HCT116 (cell line): ENCODE data around the gene MEG3. TPM values are rescaled to one million over a fixed set of nuclear protein-coding genes. Genes with fewer than 3 reads are reported as not detected.

Source experiments
- ATAC-seq: fragments of 200-7000 bp; cut with Tn5 transposase; 2 replicates; pipeline ENCODE4 v1.9.1; 2020; ENCODE audit warnings: mild to moderate bottlenecking, moderate library complexity
- BruUV-seq: library from RNA; stranded (reverse); fragments of 400-500 nt; replicated peaks from 2 replicates; lab custom pipeline; 2021; lab: Mats Ljungman, UMichigan
- CTCF ChIA-PET: fragments of 300-600 bp; sonication (Branson Sonifier 250); formaldehyde crosslinking; loops from one replicate; lab custom pipeline; 2021; ENCODE audit warnings: antibody characterized with exemption; lab: Charles Lee
- POLR2A ChIA-PET: fragments of 300-600, 350-600 bp; sonication (Branson Sonifier 250); formaldehyde crosslinking; loops from one replicate; lab custom pipeline; 2021; ENCODE audit warnings: antibody characterized with exemption; lab: Charles Lee
- RAD21 ChIA-PET, 2 experiments: fragments of 300-600 bp; sonication (Branson Sonifier 250); formaldehyde crosslinking; loops; one replicate each; lab custom pipeline; 2023; ENCODE audit warnings: low total read pairs in 2 of 2; ENCODE audit not compliant: uncharacterized antibody in 2 of 2, unreplicated experiment in 2 of 2, low non-redundant PET in 1 of 2; lab: Charles Lee
- DNase-seq: peaks from one replicate; pipeline ENCODE4 v3.0.0-alpha.2; 2010; ENCODE audit warnings: low read depth, low spot score
- H2AFZ ChIP-seq: fragments of 200-600 bp; shearing (Covaris generic), sonication (generic); 2 replicates; pipeline ENCODE4 v1.6.1; 2017; ENCODE audit warnings: low read depth, mixed run types, mixed read lengths, antibody characterized with exemption, low read length; ENCODE audit not compliant: poor library complexity, severe bottlenecking
- H3K27ac ChIP-seq: 2 replicates; pipeline ENCODE4 v1.5.1; 2012; ENCODE audit warnings: low read depth, low read length
- H3K27me3 ChIP-seq: fragments of 200-600 bp; sonication (generic); 2 replicates; pipeline ENCODE4 v1.6.1; 2016; ENCODE audit warnings: mixed run types, low read length, mixed read lengths; ENCODE audit not compliant: insufficient read depth
- H3K36me3 ChIP-seq, 2 experiments: fragments of 200-500 bp in 1 of 2; fragments of 200-600 bp in 1 of 2; sonication (Bioruptor generic) in 1 of 2; sonication (generic) in 1 of 2; 2 replicates each; pipeline versions ENCODE4 v1.5.1 to v1.6.1; 2014 to 2016; ENCODE audit warnings: low read length in 2 of 2, inconsistent platforms in 1 of 2, mixed read lengths in 1 of 2, mixed run types in 1 of 2; ENCODE audit not compliant: insufficient read depth in 2 of 2, control insufficient read depth in 1 of 2
- H3K4me1 ChIP-seq, 2 experiments: fragments of 200-600 bp in 1 of 2; sonication (generic) in 1 of 2; 2 replicates each; pipeline versions ENCODE4 v1.5.1 to v1.6.1; 2012 to 2017; ENCODE audit warnings: low read length in 2 of 2, inconsistent platforms in 1 of 2, mild to moderate bottlenecking in 1 of 2, mixed read lengths in 1 of 2, mixed run types in 1 of 2, moderate library complexity in 1 of 2; ENCODE audit not compliant: insufficient read depth in 2 of 2, control insufficient read depth in 1 of 2
- H3K4me2 ChIP-seq: fragments of 200-600 bp; sonication (generic); 2 replicates; pipeline ENCODE4 v1.6.1; 2017; ENCODE audit warnings: mixed run types, low read length, mixed read lengths
- H3K4me3 ChIP-seq, 2 experiments: fragments of 200-600 bp in 1 of 2; sonication (generic) in 1 of 2; replicated peaks in 1 of 2; 2 replicates each; pipeline ENCODE4 v1.5.1; 2011 to 2016; ENCODE audit warnings: low read length in 2 of 2, control low read depth in 1 of 2, low read depth in 1 of 2, mild to moderate bottlenecking in 1 of 2, mixed read lengths in 1 of 2, mixed run types in 1 of 2
- H3K79me2 ChIP-seq: fragments of 200-600 bp; sonication (generic); 2 replicates; pipeline ENCODE4 v1.6.1; 2017; ENCODE audit warnings: mild to moderate bottlenecking, mixed run types, low read length, moderate library complexity, mixed read lengths; ENCODE audit not compliant: insufficient read depth
- H3K9ac ChIP-seq: fragments of 200-600 bp; sonication (generic); 2 replicates; pipeline ENCODE4 v1.6.1; 2016; ENCODE audit warnings: low read length, mixed read lengths
- H3K9me2 ChIP-seq: fragments of 200-600 bp; sonication (generic), shearing (Covaris generic); 2 replicates; pipeline ENCODE4 v1.6.1; 2017; ENCODE audit warnings: mixed run types, mild to moderate bottlenecking, moderate library complexity; ENCODE audit not compliant: insufficient read depth
- H3K9me3 ChIP-seq, 2 experiments: fragments of 200-500 bp in 1 of 2; fragments of 200-600 bp in 1 of 2; sonication (Bioruptor generic) in 1 of 2; sonication (generic) in 1 of 2; 2 replicates each; pipeline ENCODE4 v1.6.1; 2014 to 2017; ENCODE audit warnings: low read length in 2 of 2, mixed read lengths in 2 of 2, inconsistent platforms in 1 of 2, low read depth in 1 of 2, mild to moderate bottlenecking in 1 of 2, mixed run types in 1 of 2, moderate library complexity in 1 of 2; ENCODE audit not compliant: control insufficient read depth in 1 of 2, insufficient read depth in 1 of 2
- H4K20me1 ChIP-seq: fragments of 200-600 bp; sonication (generic), shearing (Covaris generic); 2 replicates; pipeline ENCODE4 v1.6.1; 2017; ENCODE audit warnings: mixed run types, mild to moderate bottlenecking, moderate library complexity; ENCODE audit not compliant: insufficient read depth
- CEBPB ChIP-seq: IDR thresholded peaks from 2 replicates; pipeline ENCODE4 v1.6.1; 2012; ENCODE audit warnings: low read depth
- RAD21 ChIP-seq: IDR thresholded peaks from 2 replicates; pipeline ENCODE4 v1.6.1; 2012; ENCODE audit warnings: low read depth, mild to moderate bottlenecking
- intact Hi-C: fragments of 100-400 bp; cut with micrococcal nuclease; formaldehyde crosslinking; loops from 2 replicates; pipeline ENCODE4 v1.10.0; 2022
- total RNA-seq: library from RNA; stranded (reverse); gene quantifications from one replicate; pipeline ENCODE4 v1.2.1, GENCODE V29; 2021; ENCODE audit not compliant: unreplicated experiment
- TF ChIP-seq, protein P1 (sequence below), 3 experiments: fragments of 200-600 bp in 1 of 3; sonication (generic) in 1 of 3; IDR thresholded peaks in 2 of 3; conservative IDR thresholded peaks in 1 of 3; 2 replicates each; pipeline ENCODE4 v1.5.1; 2012 to 2017; ENCODE audit warnings: low read depth in 2 of 3, low read length in 2 of 3, antibody characterized with exemption in 1 of 3, borderline replicate concordance in 1 of 3, control low read depth in 1 of 3, mild to moderate bottlenecking in 1 of 3, mixed read lengths in 1 of 3, mixed run types in 1 of 3, moderate library complexity in 1 of 3; ENCODE audit not compliant: insufficient read depth in 1 of 3

MEG3 gene
- total RNA-seq, 1 experiment from 2014 or later, result 2.5 TPM

DNA sequence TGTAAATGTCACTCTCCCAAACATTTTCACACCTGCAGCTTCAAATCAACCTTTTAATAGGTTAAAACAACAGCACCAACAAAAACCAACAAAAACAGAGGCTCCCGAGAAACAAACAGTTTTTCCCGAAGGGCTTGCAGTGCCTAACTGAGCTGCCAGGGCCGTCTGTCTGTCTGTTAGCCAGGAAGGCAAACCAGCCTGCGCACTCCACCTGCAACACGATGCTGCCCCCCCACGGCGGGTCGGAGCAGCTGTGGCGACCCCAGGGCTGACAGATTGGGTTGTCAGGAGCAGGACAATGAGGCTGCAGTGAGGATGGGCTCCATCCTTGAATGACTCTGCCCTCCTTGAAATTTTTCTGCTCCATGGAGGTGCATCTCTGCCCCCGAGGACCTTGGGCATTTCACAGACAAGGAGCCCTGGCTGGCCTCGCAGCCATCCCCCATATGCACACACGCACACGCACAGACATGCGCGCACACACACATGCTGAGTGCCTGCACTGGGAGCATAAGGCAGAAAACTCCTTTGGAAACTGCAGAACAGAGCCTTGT is 75.0 kb downstream of the MEG3 start:
- BruUV-seq, result no TSS peak
- no peak overlapping the region for H3K27ac ChIP-seq
- peak overlapping the region; percentile 55 for H3K4me2 ChIP-seq
- RAD21 ChIA-PET, result interaction anchor here (0.6 to 1.1 kb wide), 5 partner anchors 15 to 764 kb away, joined by 3 to 5 read pairs (median 3); no protein-coding TSS in a partner anchor
- H3K36me3 ChIP-seq, result no peaks in the 10 kb centered on the region
- CTCF ChIA-PET, result interaction anchor here (0.9 to 2.7 kb wide), 12 partner anchors 9 to 517 kb away, joined by 3 to 14 read pairs (median 5); no protein-coding TSS in a partner anchor
- POLR2A ChIA-PET, result no interaction called here
- peaks cover 0 to 7% of the 10 kb centered on the region in 2 experiments; a peak in 1 of 4 replicates for H3K4me1 ChIP-seq
- intact Hi-C loops, result loop anchor here (1.0 to 10.0 kb wide), 5 partner anchors 50 to 764 kb away; no protein-coding TSS in a partner anchor
- no peaks in the 10 kb centered on the region for H3K79me2 ChIP-seq
- no peak overlapping the region for H3K4me3 ChIP-seq
- no peak overlapping the region for H3K9ac ChIP-seq
- no peaks in the 10 kb centered on the region for H3K9me3 ChIP-seq
- ATAC-seq (peak; percentile 88), DNase-seq (peak; percentile 41)
- TF ChIP-seq, protein P1, sequence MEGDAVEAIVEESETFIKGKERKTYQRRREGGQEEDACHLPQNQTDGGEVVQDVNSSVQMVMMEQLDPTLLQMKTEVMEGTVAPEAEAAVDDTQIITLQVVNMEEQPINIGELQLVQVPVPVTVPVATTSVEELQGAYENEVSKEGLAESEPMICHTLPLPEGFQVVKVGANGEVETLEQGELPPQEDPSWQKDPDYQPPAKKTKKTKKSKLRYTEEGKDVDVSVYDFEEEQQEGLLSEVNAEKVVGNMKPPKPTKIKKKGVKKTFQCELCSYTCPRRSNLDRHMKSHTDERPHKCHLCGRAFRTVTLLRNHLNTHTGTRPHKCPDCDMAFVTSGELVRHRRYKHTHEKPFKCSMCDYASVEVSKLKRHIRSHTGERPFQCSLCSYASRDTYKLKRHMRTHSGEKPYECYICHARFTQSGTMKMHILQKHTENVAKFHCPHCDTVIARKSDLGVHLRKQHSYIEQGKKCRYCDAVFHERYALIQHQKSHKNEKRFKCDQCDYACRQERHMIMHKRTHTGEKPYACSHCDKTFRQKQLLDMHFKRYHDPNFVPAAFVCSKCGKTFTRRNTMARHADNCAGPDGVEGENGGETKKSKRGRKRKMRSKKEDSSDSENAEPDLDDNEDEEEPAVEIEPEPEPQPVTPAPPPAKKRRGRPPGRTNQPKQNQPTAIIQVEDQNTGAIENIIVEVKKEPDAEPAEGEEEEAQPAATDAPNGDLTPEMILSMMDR (IDR thresholded peaks at IDR 0.05 in 2 of 3, conservative IDR thresholded peaks at IDR 0.05 in 1 of 3; ENCODE audit: borderline replicate concordance in 1 of 3, insufficient read depth in 1 of 3, low read depth in 2 of 3, low read length in 2 of 3), result peak; percentile 65 to 92 (median 78)
- TF ChIP-seq RAD21 (peak; percentile 97), CEBPB (no peak)
- 0 out of 2 replicates have a peak, but pooled peaks cover 3% of the 10 kb centered on the region for H3K27me3 ChIP-seq
- H4K20me1 ChIP-seq, result no peaks in the 10 kb centered on the region
- H3K9me2 ChIP-seq, result no peaks in the 10 kb centered on the region
- peak overlapping the region; percentile 81 for H2AFZ ChIP-seq
